HepG2 (cell line): ENCODE measurements around the gene PIP4K2C. TPM values are rescaled to one million over a fixed set of nuclear protein-coding genes. Genes with fewer than 3 reads are reported as not detected.
A peak's percentile ranks its signal among the peaks of the same experiment; 100 is the strongest.

ENCODE experiments used
- HES4 ChIP-seq: sonication (generic); formaldehyde crosslinking; IDR thresholded peaks from 2 replicates; pipeline ENCODE4 v1.9.0; 2021; ENCODE audit warnings: mild to moderate bottlenecking, missing genetic modification reagents, borderline replicate concordance
- HNRNPK ChIP-seq: fragments of 200-400 bp; formaldehyde crosslinking; IDR thresholded peaks from 2 replicates; pipeline ENCODE4 v1.6.1; 2018; ENCODE audit warnings: low read length, low read depth, moderate library complexity, mild to moderate bottlenecking; ENCODE audit not compliant: poor library complexity, severe bottlenecking
- HOXD1 ChIP-seq: sonication (generic); formaldehyde crosslinking; IDR thresholded peaks from 2 replicates; pipeline ENCODE4 v1.5.0; 2020; ENCODE audit warnings: missing genetic modification reagents
- KAT8 ChIP-seq: IDR thresholded peaks from 2 replicates; pipeline ENCODE4 v1.6.1; 2016; ENCODE audit warnings: missing genetic modification reagents, missing compliant biosample characterization
- LCORL ChIP-seq, 2 experiments: fragments of 450-650 bp in 1 of 2; sonication (generic) in 1 of 2; formaldehyde crosslinking in 1 of 2; IDR thresholded peaks; 2 replicates each; pipeline versions ENCODE4 v1.5.0 to v1.6.1; 2017 to 2020; ENCODE audit warnings: antibody characterized with exemption in 1 of 2, missing genetic modification reagents in 1 of 2
- MYC ChIP-seq: sonication (generic); formaldehyde crosslinking; IDR thresholded peaks from 2 replicates; pipeline ENCODE4 v1.9.0; 2021; ENCODE audit warnings: missing genetic modification reagents, borderline replicate concordance
- PCBP2 ChIP-seq: fragments of 200-400 bp; formaldehyde crosslinking; optimal IDR thresholded peaks from 2 replicates; pipeline ENCODE3; 2018; ENCODE audit warnings: low read length, low read depth; ENCODE audit not compliant: poor library complexity, severe bottlenecking
- PHF8 ChIP-seq: sonication (generic); formaldehyde crosslinking; IDR thresholded peaks from 2 replicates; pipeline ENCODE4 v1.5.0; 2020; ENCODE audit warnings: missing genetic modification reagents
- POLR2AphosphoS5 ChIP-seq: IDR thresholded peaks from 2 replicates; pipeline ENCODE4 v1.6.1; 2012; ENCODE audit warnings: low read depth, low read length
- SP5 ChIP-seq: IDR thresholded peaks from 2 replicates; pipeline ENCODE4 v1.6.1; 2016; ENCODE audit warnings: low read depth, borderline replicate concordance
- YY1 ChIP-seq: IDR thresholded peaks from 2 replicates; pipeline ENCODE4 v1.6.1; 2011; ENCODE audit warnings: low read length, low read depth, moderate library complexity, mild to moderate bottlenecking; ENCODE audit not compliant: insufficient read depth, insufficient replicate concordance
- ZBTB7B ChIP-seq: sonication (generic); formaldehyde crosslinking; IDR thresholded peaks from 2 replicates; pipeline ENCODE4 v1.4.0; 2020; ENCODE audit warnings: missing genetic modification reagents
- ZFY ChIP-seq: sonication (generic); formaldehyde crosslinking; IDR thresholded peaks from 2 replicates; pipeline ENCODE4 v1.4.0; 2020; ENCODE audit warnings: missing genetic modification reagents
- ZNF101 ChIP-seq: sonication (generic); formaldehyde crosslinking; IDR thresholded peaks from 2 replicates; pipeline ENCODE4 v1.4.0; 2020; ENCODE audit warnings: mild to moderate bottlenecking, low read depth, missing genetic modification reagents, borderline replicate concordance
- ZNF543 ChIP-seq: sonication (generic); formaldehyde crosslinking; IDR thresholded peaks from 2 replicates; pipeline ENCODE4 v1.4.0; 2020; ENCODE audit warnings: mild to moderate bottlenecking, missing genetic modification reagents
- ZNF619 ChIP-seq: sonication (generic); formaldehyde crosslinking; IDR thresholded peaks from 2 replicates; pipeline ENCODE4 v1.4.0; 2020; ENCODE audit warnings: mild to moderate bottlenecking, missing genetic modification reagents
- ZNF768 ChIP-seq: sonication (generic); formaldehyde crosslinking; IDR thresholded peaks from 2 replicates; pipeline ENCODE4 v1.4.0; 2020; ENCODE audit warnings: missing genetic modification reagents
- polyA plus RNA-seq, 8 experiments: library from polyadenylated mRNA; depleted of rRNA in 3 of 8; stranded (reverse) in 7 of 8; unstranded in 1 of 8; fragments of >200 nt; fragmentation: Illumina TruSeq in 4 of 8; extraction: Trizol in 4 of 8; gene quantifications; 2 replicates each; pipeline versions ENCODE4 v1.2.1 to v1.2.3, GENCODE V29; 2011 to 2016; ENCODE audit warnings: low read depth in 4 of 8, missing spikeins in 1 of 8, mixed read lengths in 1 of 8; ENCODE audit not compliant: insufficient read depth in 1 of 8
- total RNA-seq, 5 experiments: library from RNA; depleted of rRNA; stranded (reverse); fragments of >200 nt; fragmentation: Illumina TruSeq; extraction: Trizol; gene quantifications; 2 replicates each; pipeline ENCODE4 v1.2.3, GENCODE V29; 2016; ENCODE audit warnings: low read depth in 1 of 5
- TF ChIP-seq, protein P1 (sequence below): sonication (generic); formaldehyde crosslinking; IDR thresholded peaks from 2 replicates; pipeline ENCODE4 v1.4.0; 2020; ENCODE audit warnings: mild to moderate bottlenecking, missing genetic modification reagents
- TF ChIP-seq, protein P2 (sequence below): sonication (generic); formaldehyde crosslinking; IDR thresholded peaks from 2 replicates; pipeline ENCODE4 v1.4.0; 2020; ENCODE audit warnings: mild to moderate bottlenecking, missing genetic modification reagents
- TF ChIP-seq, protein P3 (sequence below): sonication (generic); formaldehyde crosslinking; IDR thresholded peaks from 2 replicates; pipeline ENCODE4 v1.5.0; 2020; ENCODE audit warnings: mild to moderate bottlenecking, missing genetic modification reagents, borderline replicate concordance
- TF ChIP-seq, protein P4 (sequence below): sonication (generic); formaldehyde crosslinking; IDR thresholded peaks from 2 replicates; pipeline ENCODE4 v1.4.0; 2020; ENCODE audit warnings: low read depth, mild to moderate bottlenecking, missing genetic modification reagents

The PIP4K2C gene
- total and polyA plus RNA-seq, 2 of the 13 experiments (the other 11 are each of a cell fraction or from before 2014, with no cell fraction given) = 23.3 to 26.4 TPM

DNA sequence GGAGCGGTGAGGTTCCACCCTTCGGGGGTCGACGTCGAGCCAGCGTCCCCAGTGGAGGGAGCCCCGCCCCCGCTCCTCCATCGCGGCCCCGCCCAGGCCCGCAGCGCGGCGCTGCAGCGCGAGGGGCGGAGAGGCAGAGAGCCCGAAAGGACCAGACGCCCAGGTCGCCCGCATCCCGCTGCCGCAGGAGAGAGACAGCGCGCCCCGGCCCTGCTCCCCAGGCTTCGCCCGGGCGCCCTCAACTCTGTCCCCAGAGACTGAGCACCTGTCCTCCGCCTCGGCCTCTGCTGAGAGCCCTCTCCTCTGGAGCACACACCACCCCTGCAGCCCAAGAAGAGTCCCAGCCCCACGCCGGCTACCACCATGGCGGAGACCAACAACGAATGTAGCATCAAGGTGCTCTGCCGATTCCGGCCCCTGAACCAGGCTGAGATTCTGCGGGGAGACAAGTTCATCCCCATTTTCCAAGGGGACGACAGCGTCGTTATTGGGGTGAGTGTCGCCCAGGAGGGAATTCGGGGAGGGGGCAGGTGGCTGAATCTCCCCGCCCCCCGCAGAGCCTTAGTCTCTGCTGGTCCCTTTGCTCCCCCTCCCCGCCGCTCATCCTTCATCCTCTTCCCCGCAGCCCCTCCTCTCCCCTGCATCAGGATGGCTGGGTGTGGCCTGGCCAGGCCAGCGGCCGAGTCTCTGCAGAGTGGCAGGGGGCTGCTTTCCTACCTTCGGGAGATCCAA is 40.9 kb upstream of the PIP4K2C start, which contains the start of gene KIF5A (continued):
- TF ChIP-seq, protein P1, sequence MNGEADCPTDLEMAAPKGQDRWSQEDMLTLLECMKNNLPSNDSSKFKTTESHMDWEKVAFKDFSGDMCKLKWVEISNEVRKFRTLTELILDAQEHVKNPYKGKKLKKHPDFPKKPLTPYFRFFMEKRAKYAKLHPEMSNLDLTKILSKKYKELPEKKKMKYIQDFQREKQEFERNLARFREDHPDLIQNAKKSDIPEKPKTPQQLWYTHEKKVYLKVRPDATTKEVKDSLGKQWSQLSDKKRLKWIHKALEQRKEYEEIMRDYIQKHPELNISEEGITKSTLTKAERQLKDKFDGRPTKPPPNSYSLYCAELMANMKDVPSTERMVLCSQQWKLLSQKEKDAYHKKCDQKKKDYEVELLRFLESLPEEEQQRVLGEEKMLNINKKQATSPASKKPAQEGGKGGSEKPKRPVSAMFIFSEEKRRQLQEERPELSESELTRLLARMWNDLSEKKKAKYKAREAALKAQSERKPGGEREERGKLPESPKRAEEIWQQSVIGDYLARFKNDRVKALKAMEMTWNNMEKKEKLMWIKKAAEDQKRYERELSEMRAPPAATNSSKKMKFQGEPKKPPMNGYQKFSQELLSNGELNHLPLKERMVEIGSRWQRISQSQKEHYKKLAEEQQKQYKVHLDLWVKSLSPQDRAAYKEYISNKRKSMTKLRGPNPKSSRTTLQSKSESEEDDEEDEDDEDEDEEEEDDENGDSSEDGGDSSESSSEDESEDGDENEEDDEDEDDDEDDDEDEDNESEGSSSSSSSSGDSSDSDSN (CRISPR knock-in tag) = peak; percentile 64
- 0 out of 2 replicates have a peak, but pooled peaks have one; percentile 26 for TF ChIP-seq ZNF619 (CRISPR knock-in tag)
- TF ChIP-seq ZNF543 = peak; percentile 51; the same call in 1 of the 2 replicates
- TF ChIP-seq ZFY (CRISPR knock-in tag) = peak; percentile 32; the same call in 1 of the 2 replicates
- no peak for TF ChIP-seq LCORL (IDR thresholded peaks at IDR 0.05)
- TF ChIP-seq LCORL (CRISPR knock-in tag; IDR thresholded peaks at IDR 0.05) = 0 out of 2 replicates have a peak, but pooled peaks have one; percentile 25
- 0 out of 2 replicates have a peak, but pooled peaks have one; percentile 21 for TF ChIP-seq MYC (CRISPR knock-in tag)
- no peak for TF ChIP-seq ZNF101 (CRISPR knock-in tag)
- TF ChIP-seq PHF8 (CRISPR knock-in tag) = peak; percentile 31; the same call in 1 of the 2 replicates
- peak; percentile 72 for TF ChIP-seq SP5 (CRISPR knock-in tag)
- 0 out of 2 replicates have a peak, but pooled peaks have one; percentile 25 for TF ChIP-seq HOXD1 (CRISPR knock-in tag)
- no peak for TF ChIP-seq ZBTB7B (CRISPR knock-in tag)
- 0 out of 2 replicates have a peak, but pooled peaks have one; percentile 14 for TF ChIP-seq ZNF768 (CRISPR knock-in tag)
- TF ChIP-seq, protein P2, sequence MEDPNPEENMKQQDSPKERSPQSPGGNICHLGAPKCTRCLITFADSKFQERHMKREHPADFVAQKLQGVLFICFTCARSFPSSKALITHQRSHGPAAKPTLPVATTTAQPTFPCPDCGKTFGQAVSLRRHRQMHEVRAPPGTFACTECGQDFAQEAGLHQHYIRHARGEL (CRISPR knock-in tag) = no peak
- TF ChIP-seq, protein P3, sequence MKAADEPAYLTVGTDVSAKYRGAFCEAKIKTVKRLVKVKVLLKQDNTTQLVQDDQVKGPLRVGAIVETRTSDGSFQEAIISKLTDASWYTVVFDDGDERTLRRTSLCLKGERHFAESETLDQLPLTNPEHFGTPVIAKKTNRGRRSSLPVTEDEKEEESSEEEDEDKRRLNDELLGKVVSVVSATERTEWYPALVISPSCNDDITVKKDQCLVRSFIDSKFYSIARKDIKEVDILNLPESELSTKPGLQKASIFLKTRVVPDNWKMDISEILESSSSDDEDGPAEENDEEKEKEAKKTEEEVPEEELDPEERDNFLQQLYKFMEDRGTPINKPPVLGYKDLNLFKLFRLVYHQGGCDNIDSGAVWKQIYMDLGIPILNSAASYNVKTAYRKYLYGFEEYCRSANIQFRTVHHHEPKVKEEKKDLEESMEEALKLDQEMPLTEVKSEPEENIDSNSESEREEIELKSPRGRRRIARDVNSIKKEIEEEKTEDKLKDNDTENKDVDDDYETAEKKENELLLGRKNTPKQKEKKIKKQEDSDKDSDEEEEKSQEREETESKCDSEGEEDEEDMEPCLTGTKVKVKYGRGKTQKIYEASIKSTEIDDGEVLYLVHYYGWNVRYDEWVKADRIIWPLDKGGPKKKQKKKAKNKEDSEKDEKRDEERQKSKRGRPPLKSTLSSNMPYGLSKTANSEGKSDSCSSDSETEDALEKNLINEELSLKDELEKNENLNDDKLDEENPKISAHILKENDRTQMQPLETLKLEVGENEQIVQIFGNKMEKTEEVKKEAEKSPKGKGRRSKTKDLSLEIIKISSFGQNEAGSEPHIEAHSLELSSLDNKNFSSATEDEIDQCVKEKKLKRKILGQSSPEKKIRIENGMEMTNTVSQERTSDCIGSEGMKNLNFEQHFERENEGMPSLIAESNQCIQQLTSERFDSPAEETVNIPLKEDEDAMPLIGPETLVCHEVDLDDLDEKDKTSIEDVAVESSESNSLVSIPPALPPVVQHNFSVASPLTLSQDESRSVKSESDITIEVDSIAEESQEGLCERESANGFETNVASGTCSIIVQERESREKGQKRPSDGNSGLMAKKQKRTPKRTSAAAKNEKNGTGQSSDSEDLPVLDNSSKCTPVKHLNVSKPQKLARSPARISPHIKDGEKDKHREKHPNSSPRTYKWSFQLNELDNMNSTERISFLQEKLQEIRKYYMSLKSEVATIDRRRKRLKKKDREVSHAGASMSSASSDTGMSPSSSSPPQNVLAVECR (CRISPR knock-in tag) = peak; percentile 30; the same call in 1 of the 2 replicates
- peak; percentile 28 for TF ChIP-seq YY1
- 0 out of 2 replicates have a peak, but pooled peaks have one; percentile 27 for TF ChIP-seq HES4 (CRISPR knock-in tag)
- TF ChIP-seq, protein P4, sequence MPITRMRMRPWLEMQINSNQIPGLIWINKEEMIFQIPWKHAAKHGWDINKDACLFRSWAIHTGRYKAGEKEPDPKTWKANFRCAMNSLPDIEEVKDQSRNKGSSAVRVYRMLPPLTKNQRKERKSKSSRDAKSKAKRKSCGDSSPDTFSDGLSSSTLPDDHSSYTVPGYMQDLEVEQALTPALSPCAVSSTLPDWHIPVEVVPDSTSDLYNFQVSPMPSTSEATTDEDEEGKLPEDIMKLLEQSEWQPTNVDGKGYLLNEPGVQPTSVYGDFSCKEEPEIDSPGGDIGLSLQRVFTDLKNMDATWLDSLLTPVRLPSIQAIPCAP (CRISPR knock-in tag) = no peak
- TF ChIP-seq POLR2AphosphoS5 = no peak
- peak; percentile 82 for TF ChIP-seq HNRNPK
- TF ChIP-seq PCBP2 = no peak
- TF ChIP-seq KAT8 (CRISPR knock-in tag) = peak; percentile 13; the same call in 1 of the 2 replicates
